ENCODE data around the gene MAP1S.

DNA sequence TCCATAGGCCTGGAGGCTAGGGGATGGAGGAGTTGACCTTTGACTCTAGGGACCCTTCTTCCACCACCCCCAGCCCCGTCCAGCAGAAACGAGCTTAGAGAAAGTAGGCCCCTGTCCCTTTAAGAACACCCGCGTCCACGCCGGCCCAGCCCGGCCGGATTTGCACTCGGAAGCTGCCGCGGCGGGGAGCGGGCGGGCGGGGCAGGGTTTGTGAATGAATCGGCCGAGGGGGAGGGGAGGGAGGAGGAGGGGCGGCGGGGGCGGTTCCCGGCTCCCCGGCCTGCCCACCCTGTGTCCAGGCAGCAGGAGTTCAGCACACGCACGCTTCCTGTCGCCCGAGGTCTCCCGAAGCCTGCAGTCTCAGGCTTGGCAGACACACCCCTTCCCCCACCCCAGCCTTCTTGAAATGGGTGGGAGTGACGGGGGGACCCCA is 32.7 kb upstream of the MAP1S start:
- TF ChIP-seq CTCF (IDR thresholded peaks at IDR 0.05; ENCODE audit: borderline replicate concordance, extremely low read depth, low read length, poor library complexity, severe bottlenecking) (no peak), EZH2 (IDR thresholded peaks at IDR 0.05; ENCODE audit: borderline replicate concordance, low read depth, low read length, severe bottlenecking) (no peak)

All from DND-41 (cell line).